Measurements from ENCODE around the gene DKC1. TPM values are rescaled to one million over a fixed set of nuclear protein-coding genes. Genes with fewer than 3 reads are reported as not detected.

The DKC1 gene
- total RNA-seq = 101 and 102 TPM in 2 replicates

DNA sequence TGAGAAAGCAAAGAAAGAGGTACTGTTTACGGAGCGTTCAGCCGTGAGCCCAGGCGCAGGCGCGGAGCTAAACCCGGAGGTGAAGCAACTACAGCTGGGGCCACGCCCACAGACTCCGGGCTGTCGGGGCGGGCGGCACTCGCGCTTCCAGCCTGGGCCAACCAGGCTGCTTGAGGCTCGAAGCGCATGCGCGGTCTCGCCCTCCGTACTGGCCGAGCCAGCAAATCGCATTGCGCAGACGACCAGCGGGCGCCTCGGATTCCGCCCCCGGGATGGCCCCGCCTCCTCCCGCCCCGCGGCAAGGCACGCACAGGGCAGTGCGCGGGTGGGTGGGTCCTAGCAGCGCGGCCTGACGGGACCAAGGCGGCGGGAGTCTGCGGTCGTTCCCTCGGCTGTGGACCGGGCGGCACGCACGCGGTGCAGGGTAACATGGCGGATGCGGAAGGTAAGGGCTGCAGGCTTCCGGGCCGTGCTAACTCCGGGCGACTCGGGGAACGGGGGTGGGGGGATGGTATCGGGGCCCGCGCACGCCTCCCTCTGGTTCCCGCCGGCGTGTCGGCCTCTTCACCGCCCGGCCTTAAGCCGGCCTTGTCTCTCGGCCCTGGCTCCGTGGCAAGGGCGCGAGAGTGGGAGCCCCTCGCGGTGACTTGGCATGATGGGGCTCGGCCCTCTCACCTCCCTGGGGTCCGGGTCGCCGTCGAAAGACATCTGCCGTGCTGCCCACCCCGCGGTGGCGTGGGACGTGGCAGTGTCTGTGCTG, at the start of gene DKC1:
TSS of gene DKC1 (plus strand) at position 328 of the 760 bp plus-strand sequence. CDS start at position 430, 102 bp downstream.
- intact Hi-C loops (cut with micrococcal nuclease) = loop anchor here (1.0 to 2.0 kb wide), 2 partner anchors 42 to 49 kb away; partner anchors contain the start of gene MPP1

DNA sequence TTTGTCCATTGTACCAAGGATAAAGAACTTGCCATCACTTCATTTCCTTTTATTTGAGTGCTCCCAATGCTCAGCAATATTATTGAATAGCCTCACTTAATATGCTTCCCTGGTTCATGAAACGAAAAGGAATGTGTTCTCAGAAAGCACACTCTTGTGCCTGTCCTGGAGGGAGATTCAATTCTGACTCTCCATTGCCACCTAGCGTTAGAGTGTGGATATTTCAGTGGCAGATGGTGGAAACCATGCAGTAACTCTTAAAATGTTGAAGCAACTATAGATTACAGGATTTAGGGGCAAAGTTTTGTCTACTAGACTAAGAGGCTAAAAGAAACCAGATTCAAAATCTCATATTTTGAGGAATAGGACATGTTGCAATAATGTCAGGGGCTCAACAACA, 47.7 kb upstream of the DKC1 start:
- intact Hi-C loops (cut with micrococcal nuclease) = loop anchor here (1.0 kb wide), 1 partner anchor 33 kb away; no protein-coding TSS in a partner anchor

DNA sequence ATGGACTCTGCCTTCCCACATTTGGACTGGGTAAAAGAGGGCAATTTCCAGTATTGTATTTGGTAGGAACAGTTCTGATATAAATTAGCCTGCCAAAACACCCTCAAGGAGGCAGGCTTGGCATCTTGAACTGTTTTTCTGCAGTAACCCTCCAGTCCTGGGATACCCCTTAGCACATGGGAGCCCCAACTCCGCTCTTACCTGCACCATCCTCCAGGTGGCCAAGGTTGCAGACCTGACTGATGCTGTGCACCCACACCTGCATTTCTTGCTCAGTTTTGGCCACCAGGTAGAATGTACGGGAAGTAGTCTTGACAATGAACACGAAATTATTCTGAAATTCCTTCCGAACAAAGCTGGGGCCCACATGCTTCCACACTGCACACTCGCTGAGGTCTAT, 46.8 kb upstream of the DKC1 start:
- intact Hi-C loops (cut with micrococcal nuclease) = loop anchor here (1.0 kb wide), 1 partner anchor 32 kb away; no protein-coding TSS in a partner anchor

DNA sequence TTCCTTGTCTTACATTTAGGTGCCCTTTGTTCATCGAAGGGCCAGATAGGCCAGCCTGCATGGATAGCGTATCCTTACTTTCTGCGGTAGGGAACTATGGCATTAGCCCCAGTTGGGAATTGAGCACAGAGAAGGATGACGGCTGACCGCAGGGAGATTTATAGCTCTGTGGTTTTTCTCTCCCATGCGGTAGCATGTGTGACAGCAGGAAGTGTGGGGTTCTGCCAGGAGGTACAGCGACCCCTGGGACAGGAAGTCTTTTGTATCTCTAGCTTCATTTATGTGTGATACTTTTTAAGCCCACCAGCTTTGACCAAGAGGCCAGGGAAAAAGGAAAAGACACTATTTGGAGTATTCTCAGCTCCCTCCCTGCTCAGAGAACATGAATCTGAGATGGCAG, 44.8 kb upstream of the DKC1 start:
- intact Hi-C loops (cut with micrococcal nuclease) = no loop called here

DNA sequence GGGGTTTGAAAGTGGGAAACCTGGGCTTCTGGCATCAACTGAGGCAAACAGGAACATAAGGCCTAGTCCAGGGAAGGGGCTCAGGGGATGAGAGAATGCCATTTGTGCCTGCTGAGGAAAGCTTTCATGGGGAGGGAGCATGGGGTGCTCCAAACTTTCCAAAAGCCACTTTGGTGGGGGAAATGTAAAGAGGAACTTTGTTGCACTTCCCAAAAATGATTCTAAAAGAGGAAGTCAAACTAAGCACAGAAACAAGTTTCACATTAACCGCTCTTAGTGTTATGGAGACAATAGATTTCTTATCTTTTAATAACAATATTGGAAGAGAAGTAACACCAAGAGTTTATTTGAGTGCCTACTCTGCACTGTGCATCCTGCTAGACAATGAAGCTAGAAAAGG, 44.0 kb upstream of the DKC1 start:
- intact Hi-C loops (cut with micrococcal nuclease) = no loop called here

DNA sequence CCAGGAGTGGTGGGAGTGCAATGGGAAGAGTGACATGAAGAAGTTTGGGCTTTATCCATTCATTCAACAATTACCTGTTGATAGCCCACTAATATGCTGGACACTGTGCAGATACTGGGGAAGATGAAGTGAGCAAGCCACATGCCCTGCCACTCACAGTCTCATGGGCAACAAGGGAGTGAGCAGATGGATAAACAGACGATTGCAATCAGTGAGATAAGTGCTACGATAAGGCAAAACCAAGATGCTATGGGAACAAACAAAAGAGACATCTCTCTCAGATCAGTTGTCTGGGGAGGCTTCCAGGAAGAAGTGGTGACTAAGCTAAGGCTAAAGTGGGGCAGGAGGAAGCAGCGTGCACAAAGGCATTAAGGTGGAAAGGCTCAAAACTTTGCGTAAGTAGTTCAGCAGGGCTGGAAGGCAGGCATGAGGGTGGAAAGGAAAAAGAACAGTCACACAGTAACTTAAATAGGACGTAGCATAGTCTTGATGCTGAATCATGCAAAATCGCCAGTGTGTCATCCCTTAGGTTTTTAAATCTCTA, 43.5 kb upstream of the DKC1 start:
- intact Hi-C loops (cut with micrococcal nuclease) = no loop called here

DNA sequence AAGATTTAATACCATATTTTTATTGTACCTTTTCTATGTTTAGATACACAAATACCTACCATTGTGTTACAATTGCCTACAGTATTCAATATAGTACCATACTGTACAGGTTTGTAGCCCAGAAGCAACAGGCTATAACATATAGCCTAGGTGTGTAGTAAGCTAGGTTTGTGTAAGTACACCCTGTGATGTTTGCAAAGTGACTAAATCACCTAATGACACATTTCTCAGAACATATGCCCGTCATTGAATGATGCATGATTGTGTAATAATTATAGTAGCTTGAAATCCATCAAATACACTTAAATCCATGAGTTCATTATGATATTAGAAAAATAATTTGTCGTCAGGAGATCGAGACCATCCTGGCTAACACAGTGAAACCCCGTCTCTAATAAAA, 42.6 kb upstream of the DKC1 start:
- intact Hi-C loops (cut with micrococcal nuclease) = no loop called here

DNA sequence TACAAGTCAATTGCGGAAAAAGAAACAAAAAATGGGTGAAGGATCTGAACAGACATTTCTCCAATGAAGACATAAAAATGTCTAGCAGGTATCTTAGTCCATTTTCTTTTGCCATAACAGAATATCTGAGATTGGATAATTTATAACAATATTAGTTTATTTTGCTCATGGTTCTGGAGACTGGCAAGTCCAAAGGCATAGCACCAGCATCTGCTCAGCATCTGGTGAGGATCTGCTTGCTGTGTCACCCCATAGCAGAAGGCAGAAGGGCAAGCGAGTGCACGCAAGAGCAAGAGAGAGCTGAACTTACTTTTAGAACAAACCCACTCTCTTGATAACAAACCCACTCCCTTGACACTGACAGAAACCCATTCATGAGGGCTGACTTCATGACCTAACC, 41.5 kb upstream of the DKC1 start:
- intact Hi-C loops (cut with micrococcal nuclease) = no loop called here

DNA sequence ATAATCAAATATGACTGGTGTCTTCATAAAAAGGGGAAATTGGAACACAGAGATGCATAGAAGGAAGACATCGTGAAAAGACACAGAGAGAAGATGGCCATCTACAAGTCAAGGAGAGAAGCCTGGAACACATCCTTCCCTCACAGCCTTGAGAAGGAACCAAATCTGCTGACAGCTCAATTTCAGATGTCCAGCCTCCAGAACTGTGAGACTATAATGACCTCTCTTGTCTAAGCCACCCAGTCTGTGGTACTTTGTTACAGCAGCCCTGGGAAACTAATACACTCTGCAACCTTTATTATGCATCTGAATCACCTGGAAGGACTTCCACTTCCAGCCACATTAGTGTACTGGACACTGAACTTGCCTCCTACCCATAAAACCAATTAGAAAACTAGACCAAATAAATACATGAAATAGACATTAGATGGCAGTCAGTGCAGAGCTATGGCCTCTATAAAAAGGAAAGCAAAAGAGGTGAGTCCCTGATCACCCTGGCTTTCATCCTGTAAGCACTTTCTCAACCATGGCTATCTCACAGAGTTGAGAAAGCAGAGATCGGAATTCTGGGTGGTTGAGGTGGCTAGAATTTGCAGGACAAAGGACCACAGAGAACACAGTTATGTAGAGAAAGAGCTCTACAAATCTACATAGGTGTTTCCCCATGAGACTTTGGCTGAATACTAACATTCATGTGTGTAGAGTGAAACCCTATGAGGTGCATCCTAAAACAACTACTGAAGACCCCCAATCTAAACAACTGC, 37.5 kb upstream of the DKC1 start:
- intact Hi-C loops (cut with micrococcal nuclease) = loop anchor here (1.0 kb wide), 1 partner anchor 23 kb away; no protein-coding TSS in a partner anchor

DNA sequence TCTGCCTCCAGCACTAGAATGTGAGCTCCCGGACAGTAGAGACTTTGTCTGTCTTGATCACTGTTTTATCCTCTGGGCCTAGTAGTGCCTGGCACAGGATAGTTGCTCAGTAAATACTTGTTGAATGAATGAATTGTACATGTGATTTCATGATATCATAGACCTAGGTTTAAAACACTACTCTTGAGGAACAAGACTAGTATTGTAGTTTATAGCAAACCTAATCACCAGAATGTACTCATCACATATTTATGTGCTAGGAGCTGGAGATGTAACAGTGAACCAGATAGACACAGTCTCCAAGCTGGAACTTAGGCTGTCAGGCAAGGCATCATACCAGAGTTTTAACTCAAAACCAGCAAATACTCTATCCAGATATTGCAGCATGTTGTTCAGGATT, 35.2 kb upstream of the DKC1 start:
- intact Hi-C loops (cut with micrococcal nuclease) = no loop called here

DNA sequence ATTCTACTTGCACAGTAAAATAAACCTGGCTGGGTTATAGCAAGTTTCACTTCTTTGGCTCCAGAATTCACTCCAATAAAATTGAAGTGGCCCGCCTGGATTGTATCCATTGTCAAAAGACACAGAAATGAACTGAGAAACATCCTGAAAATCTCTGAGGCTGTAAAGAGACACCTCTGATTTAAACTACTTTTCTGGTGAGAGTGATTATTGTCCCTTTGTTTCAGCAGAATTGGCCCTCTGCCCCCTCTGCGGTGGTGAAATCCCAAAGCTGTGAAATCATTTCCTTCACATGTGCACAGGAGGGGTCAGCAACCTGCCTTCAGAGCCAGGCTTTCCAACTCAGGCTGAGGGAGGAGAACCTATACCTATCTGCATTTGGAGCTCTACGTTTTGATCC, 34.8 kb upstream of the DKC1 start:
- intact Hi-C loops (cut with micrococcal nuclease) = no loop called here

DNA sequence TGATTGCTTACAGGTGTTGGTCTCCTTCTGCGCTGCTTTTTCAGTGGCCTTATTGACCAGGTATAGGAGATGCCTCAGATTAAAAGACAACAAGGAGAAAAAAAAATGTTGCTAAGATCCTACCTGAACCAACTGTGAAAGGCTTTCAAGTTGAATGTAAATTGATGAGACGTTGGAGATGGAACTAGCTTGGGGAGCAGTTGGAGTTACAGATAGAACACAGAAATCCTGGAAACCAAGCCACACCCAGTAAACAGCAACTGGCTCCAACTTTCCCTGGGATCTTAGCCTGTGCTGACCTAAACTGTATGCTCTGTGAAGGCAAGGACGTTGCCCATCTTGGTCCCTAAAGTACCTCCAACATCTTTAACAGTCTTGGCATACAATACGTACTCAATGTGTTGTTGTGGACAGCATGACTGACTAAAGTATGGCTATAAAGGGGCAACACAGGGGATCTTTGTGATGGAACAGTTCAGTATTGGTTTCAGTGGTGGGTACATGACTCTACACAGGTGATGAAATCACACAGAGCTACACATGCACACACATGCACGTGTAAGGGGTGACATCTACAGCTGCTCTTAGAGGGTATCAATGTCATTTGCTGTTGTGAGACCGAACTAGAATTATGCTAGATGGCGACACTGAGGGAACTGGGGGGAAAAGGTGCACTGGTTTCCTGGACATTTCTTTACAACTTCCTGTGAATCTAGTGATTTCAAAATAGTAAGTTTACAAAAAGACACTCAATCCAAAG, 34.1 kb upstream of the DKC1 start:
- intact Hi-C loops (cut with micrococcal nuclease) = no loop called here

DNA sequence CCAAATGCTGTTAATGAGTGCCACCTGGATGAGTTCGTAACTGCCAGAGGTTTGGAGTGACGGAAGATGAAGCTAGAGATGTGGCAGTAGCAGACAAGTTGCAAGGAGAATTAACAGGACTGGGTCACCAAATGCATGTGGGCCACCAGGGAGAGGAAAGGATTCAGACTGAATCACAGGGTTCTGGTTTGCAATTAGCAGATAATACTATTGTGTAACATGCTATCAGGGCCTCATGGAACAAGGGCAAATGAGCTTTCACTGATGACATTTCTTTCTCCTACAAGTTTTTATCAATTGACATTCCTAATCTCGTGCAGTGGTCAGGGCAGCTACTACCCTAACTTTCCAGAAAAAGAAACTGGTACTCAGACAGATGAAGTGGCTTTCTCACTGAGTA, 33.2 kb upstream of the DKC1 start:
- intact Hi-C loops (cut with micrococcal nuclease) = no loop called here

DNA sequence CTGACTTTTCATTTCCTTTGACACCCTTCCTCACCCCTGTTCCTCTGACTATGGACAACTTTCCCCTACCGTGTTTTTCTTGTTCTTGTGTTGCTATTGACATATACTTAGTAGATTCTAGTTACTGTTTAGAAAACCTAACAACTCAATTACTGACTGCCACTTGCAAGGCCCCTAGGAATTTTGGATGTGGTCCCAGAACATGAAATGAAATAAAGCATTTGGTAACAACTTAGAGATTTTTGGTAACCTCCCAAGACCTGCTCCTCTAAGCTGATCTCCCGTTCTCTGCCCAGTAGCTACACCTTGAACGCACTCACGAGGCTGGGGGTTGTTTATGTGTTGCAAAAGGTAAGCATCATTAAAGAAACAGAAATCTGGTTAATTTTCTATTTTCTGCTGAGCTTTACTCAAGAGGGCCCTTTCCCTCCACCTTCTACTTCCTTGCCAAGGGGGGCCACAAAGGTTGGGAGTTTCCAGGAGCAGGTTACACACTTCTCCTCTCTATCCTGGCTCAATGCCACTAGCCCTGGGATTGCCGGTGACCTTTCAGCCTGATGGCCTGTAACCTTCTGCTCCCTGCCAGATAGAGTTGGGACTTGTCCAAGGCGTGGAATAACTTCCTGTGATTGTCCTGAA, 32.3 kb upstream of the DKC1 start:
- intact Hi-C loops (cut with micrococcal nuclease) = no loop called here

DNA sequence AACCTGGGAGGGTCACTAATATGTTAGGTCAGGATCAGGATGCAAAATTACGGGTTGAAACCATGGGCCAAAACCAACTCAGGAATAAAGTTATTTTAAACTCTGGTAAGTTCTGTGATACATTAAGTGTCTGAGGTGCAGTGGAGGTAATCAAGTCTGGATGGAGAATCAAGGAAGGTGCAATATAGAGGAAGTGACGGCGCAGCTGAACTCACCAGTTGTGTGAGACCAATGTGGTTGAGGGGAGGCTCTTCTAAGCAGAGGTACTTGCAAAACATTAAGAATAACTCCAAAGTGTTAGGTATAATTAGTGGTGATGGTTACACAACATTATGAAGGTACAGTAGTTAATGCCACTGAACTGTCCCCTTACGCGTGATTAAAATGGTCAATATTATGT, 31.5 kb upstream of the DKC1 start:
- intact Hi-C loops (cut with micrococcal nuclease) = no loop called here

DNA sequence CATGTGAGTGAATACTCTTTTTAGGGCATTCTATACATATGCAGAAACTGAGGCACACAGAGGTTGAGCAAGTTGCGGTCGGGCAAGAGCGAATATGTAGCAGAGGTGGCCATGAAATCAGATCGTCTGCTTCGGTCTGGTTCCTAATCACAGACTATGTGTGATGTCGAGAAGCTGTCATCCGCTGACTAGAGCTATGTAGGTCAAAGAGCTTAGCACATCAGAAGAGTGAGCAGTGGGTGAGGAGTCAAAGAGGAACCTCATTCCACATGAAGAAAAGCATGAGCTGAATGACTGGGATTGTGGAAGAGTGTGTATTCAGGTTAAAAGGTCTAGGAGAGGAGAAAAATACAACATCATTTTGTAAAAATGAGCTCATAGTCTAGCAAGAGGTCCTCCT, 30.8 kb upstream of the DKC1 start:
- intact Hi-C loops (cut with micrococcal nuclease) = no loop called here

DNA sequence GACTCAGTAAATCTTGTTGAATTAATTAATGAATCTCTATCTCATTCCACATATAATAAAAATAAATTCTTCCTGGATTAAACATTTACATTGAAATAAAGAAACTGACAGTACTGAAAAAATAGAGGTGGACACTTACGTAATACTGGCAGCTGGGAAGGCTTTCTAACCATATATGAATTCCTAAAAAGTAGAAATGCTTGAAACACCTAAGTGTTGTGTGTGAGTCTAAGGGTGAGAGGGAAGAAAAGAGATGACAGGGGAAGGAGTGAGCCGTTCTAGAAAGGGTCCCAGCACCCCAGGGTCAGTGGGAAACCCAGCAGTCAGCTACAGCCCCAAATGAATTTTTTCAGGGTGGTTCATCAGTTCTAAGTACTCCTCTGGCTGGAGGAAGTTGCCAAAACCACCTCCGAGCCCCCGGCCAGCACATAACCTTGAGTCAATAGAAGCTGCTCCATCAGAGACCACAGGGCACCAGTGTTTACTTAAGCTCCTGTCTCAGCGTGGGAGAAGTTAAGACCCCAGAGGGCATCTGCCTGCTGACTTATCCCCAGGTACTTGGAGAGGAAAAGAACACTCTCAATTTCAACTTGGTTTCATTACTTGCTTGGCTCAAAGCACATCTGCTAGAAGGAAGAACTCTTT, 30.1 kb upstream of the DKC1 start:
- intact Hi-C loops (cut with micrococcal nuclease) = no loop called here

DNA sequence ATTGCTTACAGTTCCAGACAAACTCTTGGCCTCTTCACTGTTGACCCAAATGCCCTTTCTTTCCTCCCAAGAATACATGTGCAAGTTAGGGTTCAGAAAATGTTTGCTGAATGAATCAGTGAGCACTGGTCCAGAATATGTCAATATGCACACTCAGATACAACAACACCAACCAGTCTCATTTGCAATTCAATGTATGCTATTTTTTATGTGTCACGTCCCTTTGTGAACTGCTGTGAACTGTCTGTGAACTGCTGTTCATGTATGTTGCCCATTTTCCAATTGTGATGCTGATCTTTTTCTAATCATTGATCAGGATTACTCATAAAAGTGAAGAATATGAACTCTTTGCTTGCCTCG, 29.6 kb upstream of the DKC1 start:
- intact Hi-C loops (cut with micrococcal nuclease) = no loop called here

DNA sequence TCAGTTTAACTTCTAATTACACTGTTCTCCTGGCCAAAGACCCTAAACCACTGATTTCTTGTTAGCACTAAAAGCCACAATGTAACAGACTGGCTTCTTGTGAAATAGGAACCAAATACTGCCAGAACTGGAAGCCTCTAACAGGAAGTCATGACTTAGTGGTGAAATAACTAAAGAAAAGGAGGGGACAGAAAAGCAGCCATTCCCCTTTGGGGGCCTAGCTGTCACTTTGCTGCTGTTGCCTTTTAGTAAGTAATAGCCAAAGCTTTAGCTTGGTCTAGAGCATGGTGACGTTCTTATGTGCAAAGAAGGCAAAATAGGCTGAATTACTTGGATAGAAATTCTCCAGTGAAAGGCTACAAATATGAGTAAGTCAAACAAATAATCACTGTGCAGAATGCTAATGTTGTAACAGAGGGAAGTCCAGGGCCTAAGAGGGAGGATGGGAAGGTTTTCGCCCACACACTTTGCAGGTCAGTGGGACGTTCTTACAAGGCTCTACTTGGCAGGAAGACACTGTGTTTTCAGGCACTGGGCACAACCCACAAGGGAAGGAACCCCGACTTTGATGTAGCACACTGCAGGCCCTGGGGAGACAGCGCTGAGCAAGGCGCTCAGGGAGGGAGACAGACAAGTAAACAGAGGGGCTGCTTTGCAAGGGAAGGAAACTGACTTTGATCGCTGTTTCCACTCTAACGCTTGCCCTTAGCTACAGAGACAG, 28.4 kb upstream of the DKC1 start:
- intact Hi-C loops (cut with micrococcal nuclease) = no loop called here
